HG02678 (cell line): ENCODE data around the gene TPSAB1.

ENCODE experiments used
- ATAC-seq: cut with Tn5 transposase; IDR thresholded peaks from one replicate; pipeline ENCODE4 v1.9.1; 2021; ENCODE audit warnings: mild to moderate bottlenecking, moderate library complexity; ENCODE audit not compliant: unreplicated experiment

TPSAB1 gene

GRCh38 chr16:1209081-1209480 lies 31.4 kb upstream of the TPSAB1 start:
- no peak for ATAC-seq

- no peak for ATAC-seq
Observed at GRCh38 chr16:1210461-1210860, 30.0 kb upstream of the TPSAB1 start.

GRCh38 chr16:1211451-1212268 lies 28.8 kb upstream of the TPSAB1 start:
- ATAC-seq: no peak

GRCh38 chr16:1212616-1213194 lies 27.8 kb upstream of the TPSAB1 start:
- no peak for ATAC-seq

GRCh38 chr16:1213231-1213630 lies 27.3 kb upstream of the TPSAB1 start:
- ATAC-seq: no peak

- no peak for ATAC-seq
Observed at GRCh38 chr16:1213796-1214372, 26.6 kb upstream of the TPSAB1 start.

- ATAC-seq: no peak
Observed at GRCh38 chr16:1214719-1215118, 25.8 kb upstream of the TPSAB1 start.

GRCh38 chr16:1215574-1216295 lies 24.8 kb upstream of the TPSAB1 start:
- no peak for ATAC-seq

- no peak for ATAC-seq
Observed at GRCh38 chr16:1216296-1216619, 24.2 kb upstream of the TPSAB1 start.

- ATAC-seq: no peak
Observed at GRCh38 chr16:1216681-1217400, 23.7 kb upstream of the TPSAB1 start.

GRCh38 chr16:1217526-1217925 lies 23.0 kb upstream of the TPSAB1 start:
- no peak for ATAC-seq

- ATAC-seq: no peak
Observed at GRCh38 chr16:1218061-1218929, 22.2 kb upstream of the TPSAB1 start.

- ATAC-seq: no peak
Observed at GRCh38 chr16:1218930-1219611, 21.4 kb upstream of the TPSAB1 start.

GRCh38 chr16:1220098-1220728 lies 20.3 kb upstream of the TPSAB1 start:
- ATAC-seq: no peak

- ATAC-seq: no peak
Observed at GRCh38 chr16:1220841-1221627, 19.5 kb upstream of the TPSAB1 start.

GRCh38 chr16:1221628-1222552 lies 18.6 kb upstream of the TPSAB1 start:
- ATAC-seq: no peak
